ENCODE results near the gene FFAR1. TPM values are rescaled to one million over a fixed set of nuclear protein-coding genes. Genes with fewer than 3 reads are reported as not detected.
"Not testable (repeated sequence)": the region's sequence is repeated elsewhere in the genome, so short reads cannot be mapped to it uniquely, and the experiment has no call there.

The FFAR1 gene
- total and polyA plus RNA-seq, 5 donors = not detected

DNA sequence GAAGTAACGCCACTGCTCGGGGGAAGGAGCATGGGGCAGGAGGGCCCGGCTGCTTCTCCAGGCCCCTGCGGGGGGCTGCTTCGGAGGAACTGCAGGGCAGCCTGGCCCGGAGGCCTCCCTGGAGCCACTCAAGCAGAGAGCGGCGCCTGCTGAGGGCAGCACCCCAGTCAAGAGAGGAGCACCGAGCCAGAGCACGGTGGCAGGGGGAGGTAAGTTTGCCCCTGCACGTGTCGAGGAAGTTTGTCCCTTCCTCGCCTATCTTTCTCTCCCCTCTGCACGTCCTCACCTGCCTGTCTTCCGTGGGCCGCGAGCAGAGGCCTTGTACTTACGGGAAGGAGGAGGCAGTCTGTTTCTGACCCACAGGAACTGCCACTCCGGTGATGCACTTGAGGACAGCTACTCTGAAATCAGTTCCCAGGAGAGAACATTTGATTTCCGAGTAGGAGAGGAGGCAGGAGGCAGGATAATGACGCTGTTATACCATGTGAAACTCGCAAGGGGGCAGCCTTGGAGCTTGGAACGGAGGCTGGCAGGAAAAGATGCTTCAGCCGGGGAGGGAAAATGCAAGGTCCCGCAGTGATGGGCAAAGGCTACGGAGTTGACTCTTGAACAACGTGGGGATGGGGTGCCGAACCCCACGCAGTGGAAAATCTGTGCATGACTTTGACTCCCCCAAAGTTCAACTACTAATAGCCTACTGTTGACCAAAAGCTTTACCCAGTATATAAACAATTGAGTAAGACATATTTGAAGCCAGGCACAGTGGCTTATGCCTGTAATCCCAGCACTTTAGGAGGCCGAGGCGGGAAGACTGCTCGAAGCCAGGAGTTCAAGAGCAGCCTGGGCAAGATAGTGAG, 5.0 kb downstream of the FFAR1 start:
- intact Hi-C loops (cut with DNase I) = loop anchor here (2.0 to 10.0 kb wide), 6 partner anchors 112 to 142 kb away; partner anchors contain the start of gene KRTDAP (in 2 of the 4)
- H3K9me3 ChIP-seq (ENCODE audit: control insufficient read depth, low read length) = no peaks in the 10 kb centered on the region
- H3K4me3 ChIP-seq (ENCODE audit: low read length) = no peak overlapping the region
- no peaks in the 10 kb centered on the region for H3K4me1 ChIP-seq (ENCODE audit: control insufficient read depth, insufficient read depth, low read length)
- ATAC-seq = peak; percentile 58 to 72
- H3K27ac ChIP-seq (ENCODE audit: low read length) = no peak overlapping the region
- no peaks in the 10 kb centered on the region for H3K27me3 ChIP-seq (ENCODE audit: control insufficient read depth, insufficient read depth)
- WGBS = 28% methylated on average over 32 of the region's 32 CpGs
- DNase-seq = peak; percentile 52 to 71 (median 68)

DNA sequence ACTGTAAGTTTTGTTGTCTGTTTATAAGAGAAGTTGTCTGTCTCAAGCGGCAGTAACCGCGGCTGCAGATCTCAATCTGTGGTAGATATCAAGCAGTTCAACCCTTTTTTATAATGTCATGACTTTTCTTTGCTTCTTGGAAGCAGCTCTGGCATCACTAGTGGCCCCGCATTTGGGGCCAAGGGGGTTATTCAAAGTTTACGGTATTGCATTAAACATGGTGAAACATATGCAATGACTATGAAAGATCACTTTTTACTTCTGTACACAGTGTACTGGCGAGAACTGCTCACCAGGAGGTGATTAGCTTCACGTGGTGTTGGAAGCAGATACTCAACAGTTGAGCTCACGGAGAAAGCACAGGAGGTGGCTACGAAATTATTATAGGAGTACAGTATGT, 5.9 kb downstream of the FFAR1 start:
- no peak overlapping the region for H3K27ac ChIP-seq (ENCODE audit: low read length)
- no peaks in the 10 kb centered on the region for H3K9me3 ChIP-seq (ENCODE audit: control insufficient read depth, low read length)
- peak in 1 of 3 donors; percentile 34 for DNase-seq
- intact Hi-C loops (cut with DNase I) = loop anchor here (2.0 to 10.0 kb wide), 6 partner anchors 111 to 141 kb away; partner anchors contain the start of gene KRTDAP (in 2 of the 4)
- 74% methylated on average over 9 of the region's 9 CpGs for WGBS
- H3K4me1 ChIP-seq (ENCODE audit: control insufficient read depth, insufficient read depth, low read length) = no peaks in the 10 kb centered on the region
- no peak overlapping the region for H3K4me3 ChIP-seq (ENCODE audit: low read length)
- H3K27me3 ChIP-seq (ENCODE audit: control insufficient read depth, insufficient read depth) = no peaks in the 10 kb centered on the region
- no peak for ATAC-seq

DNA sequence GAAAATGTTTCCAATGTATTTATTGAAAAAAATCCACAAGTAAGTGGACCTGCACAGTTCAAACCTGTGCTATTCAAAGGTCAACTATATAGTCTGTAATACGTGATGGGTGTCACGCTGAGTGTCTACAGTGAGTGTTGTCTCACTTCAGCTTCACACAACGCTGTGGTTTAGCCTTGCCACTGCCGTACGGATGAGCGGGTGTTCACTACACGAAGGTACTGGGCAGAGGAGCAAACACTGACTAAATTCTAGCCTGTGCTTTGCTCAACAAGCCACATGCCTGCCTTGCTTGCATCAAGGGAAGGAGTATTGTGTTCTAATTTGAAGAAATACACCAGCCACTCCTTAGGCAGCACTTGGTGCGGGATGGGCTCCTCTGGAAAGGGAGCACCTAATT, 7.2 kb downstream of the FFAR1 start:
- intact Hi-C loops (cut with DNase I) = loop anchor here (5.0 to 10.0 kb wide), 4 partner anchors 110 to 140 kb away; partner anchors contain the start of gene KRTDAP (in 2 of the 4)
- H3K27ac ChIP-seq (ENCODE audit: low read length) = no peak overlapping the region
- no peaks in the 10 kb centered on the region for H3K27me3 ChIP-seq (ENCODE audit: control insufficient read depth, insufficient read depth)
- H3K4me1 ChIP-seq (ENCODE audit: control insufficient read depth, insufficient read depth, low read length) = no peaks in the 10 kb centered on the region
- DNase-seq (peak in 1 of 3 donors; percentile 6), ATAC-seq (no peak)
- H3K4me3 ChIP-seq (ENCODE audit: low read length) = no peak overlapping the region
- H3K9me3 ChIP-seq (ENCODE audit: control insufficient read depth, low read length) = no peaks in the 10 kb centered on the region
- WGBS = 88% methylated on average over 8 of the region's 8 CpGs

DNA sequence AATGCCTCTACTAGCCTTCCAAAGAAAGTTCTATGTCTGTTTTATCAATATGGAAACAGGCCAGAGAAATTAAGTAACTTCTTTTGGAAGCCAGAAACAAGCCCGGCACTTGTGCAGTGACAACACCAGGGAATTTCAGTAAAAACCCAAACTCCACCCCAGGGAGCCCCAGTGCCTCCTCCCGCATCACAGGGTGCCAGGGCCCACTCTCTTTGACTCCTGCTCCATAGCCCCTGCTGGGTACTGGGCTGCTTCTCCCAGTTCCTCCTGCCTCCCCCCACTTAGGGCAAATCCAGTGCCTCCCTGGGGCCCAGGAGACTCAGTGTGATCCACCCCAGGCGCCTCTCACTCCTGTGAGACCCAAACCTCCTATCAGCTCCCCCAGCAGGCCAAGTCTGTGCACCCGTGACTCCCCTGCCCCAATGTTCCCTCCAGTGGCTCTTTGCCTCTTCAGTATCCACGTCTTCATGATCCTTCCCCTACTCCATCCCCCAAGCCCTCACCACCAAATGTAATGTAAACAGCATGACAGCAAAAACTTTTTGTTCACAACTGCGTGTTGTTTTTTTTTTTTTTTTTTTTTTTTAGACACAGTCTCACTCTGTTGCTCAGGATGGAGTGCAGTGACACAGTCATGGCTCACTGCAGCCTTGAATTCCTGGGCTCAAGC, 8.2 kb downstream of the FFAR1 start:
- ATAC-seq = no peak
- intact Hi-C loops (cut with DNase I) = loop anchor here in 2 of 4 donors (10.0 kb wide), 2 partner anchors 109 to 139 kb away; partner anchors contain the start of gene KRTDAP (in 1 of the 2)
- WGBS = 49% methylated on average over 6 of the region's 6 CpGs

DNA sequence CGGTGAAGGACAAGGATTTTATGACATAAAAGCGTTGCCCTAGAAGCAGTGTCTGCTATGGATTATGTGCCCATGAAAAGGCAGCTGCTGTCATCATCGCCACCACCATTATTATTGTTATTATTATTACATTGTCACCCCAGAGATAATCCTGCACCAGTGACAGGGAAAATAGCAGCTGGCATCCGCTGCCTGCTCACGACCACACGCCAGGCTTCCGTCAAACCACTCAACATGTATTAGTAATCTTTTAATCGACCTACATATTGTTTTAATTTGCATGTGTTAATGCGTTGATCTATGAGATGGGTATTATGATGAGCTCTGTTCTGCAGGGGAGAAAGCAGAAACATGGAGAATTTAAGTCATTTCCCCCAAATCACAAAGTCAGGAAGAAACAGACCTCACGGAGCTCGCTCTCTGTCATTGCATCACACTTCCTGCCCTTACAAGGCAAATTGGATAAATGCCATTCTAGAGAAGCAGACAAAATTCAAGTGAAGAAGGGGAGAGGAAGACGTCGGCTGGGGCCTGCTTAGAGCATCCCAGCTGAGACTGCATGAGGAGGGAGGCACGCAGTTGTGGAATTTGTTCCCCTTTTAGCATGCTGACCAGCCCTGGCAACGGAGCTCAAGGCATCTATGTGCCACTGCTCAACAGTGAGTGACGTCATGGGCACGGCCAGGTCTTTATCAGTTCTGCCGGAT, 10.3 kb downstream of the FFAR1 start, which contains the start of gene FFAR3:
Gene FFAR3, plus strand, starts transcription at position 594 of the 707 bp plus-strand sequence. CDS start 431 bp downstream, outside the sequence.
- WGBS = 36% methylated on average over 18 of the region's 18 CpGs
- intact Hi-C loops (cut with DNase I) = loop anchor here in 2 of 4 donors (10.0 kb wide), 2 partner anchors 107 to 137 kb away; partner anchors contain the start of gene KRTDAP (in 1 of the 2)
- Histone ChIP-seq H3K4me1 (ENCODE audit: control insufficient read depth, insufficient read depth, low read length) (no peaks in the 10 kb centered on the region), H3K27me3 (ENCODE audit: control insufficient read depth, insufficient read depth) (no peaks in the 10 kb centered on the region), H3K4me3 (ENCODE audit: low read length) (no peak within 1 kb of the TSS), H3K27ac (ENCODE audit: low read length) (no peak within 1 kb of the TSS), H3K9me3 (ENCODE audit: control insufficient read depth, low read length) (no peaks in the 10 kb centered on the region)
- DNase-seq (peak; percentile 55 to 70 (median 65)), ATAC-seq (peak; percentile 56 to 69)

More for the DNA sequence above, 8.2 kb downstream of the FFAR1 start:
- no peaks in the 10 kb centered on the region for H3K9me3 ChIP-seq (ENCODE audit: control insufficient read depth, low read length)
- H3K27ac ChIP-seq (ENCODE audit: low read length) = no peak overlapping the region
- H3K27me3 ChIP-seq (ENCODE audit: control insufficient read depth, insufficient read depth) = no peaks in the 10 kb centered on the region
- DNase-seq = peak in 1 of 3 donors; percentile 15
- no peaks in the 10 kb centered on the region for H3K4me1 ChIP-seq (ENCODE audit: control insufficient read depth, insufficient read depth, low read length)
- no peak overlapping the region for H3K4me3 ChIP-seq (ENCODE audit: low read length)

DNA sequence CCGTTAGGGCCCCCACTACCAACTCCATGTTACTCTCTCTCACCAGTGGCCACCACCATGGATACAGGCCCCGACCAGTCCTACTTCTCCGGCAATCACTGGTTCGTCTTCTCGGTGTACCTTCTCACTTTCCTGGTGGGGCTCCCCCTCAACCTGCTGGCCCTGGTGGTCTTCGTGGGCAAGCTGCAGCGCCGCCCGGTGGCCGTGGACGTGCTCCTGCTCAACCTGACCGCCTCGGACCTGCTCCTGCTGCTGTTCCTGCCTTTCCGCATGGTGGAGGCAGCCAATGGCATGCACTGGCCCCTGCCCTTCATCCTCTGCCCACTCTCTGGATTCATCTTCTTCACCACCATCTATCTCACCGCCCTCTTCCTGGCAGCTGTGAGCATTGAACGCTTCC, 11.1 kb downstream of the FFAR1 start:
- WGBS = 79% methylated on average over 11 of the region's 16 CpGs
- H3K27me3 ChIP-seq (ENCODE audit: control insufficient read depth, insufficient read depth); ATAC-seq; H3K9me3 ChIP-seq (ENCODE audit: control insufficient read depth, low read length); H3K27ac ChIP-seq (ENCODE audit: low read length); H3K4me1 ChIP-seq (ENCODE audit: control insufficient read depth, insufficient read depth, low read length); DNase-seq; H3K4me3 ChIP-seq (ENCODE audit: low read length): not testable (repeated sequence)
- intact Hi-C loops (cut with DNase I) = loop anchor here in 2 of 4 donors (10.0 kb wide), 2 partner anchors 106 to 136 kb away; partner anchors contain the start of gene KRTDAP (in 1 of the 2)

DNA sequence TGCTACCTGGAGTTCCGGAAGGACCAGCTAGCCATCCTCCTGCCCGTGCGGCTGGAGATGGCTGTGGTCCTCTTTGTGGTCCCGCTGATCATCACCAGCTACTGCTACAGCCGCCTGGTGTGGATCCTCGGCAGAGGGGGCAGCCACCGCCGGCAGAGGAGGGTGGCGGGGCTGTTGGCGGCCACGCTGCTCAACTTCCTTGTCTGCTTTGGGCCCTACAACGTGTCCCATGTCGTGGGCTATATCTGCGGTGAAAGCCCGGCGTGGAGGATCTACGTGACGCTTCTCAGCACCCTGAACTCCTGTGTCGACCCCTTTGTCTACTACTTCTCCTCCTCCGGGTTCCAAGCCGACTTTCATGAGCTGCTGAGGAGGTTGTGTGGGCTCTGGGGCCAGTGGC, 11.7 kb downstream of the FFAR1 start:
- not testable (repeated sequence) for H3K27ac ChIP-seq (ENCODE audit: low read length); H3K27me3 ChIP-seq (ENCODE audit: control insufficient read depth, insufficient read depth); H3K4me1 ChIP-seq (ENCODE audit: control insufficient read depth, insufficient read depth, low read length); DNase-seq; ATAC-seq; H3K9me3 ChIP-seq (ENCODE audit: control insufficient read depth, low read length); H3K4me3 ChIP-seq (ENCODE audit: low read length)
- intact Hi-C loops (cut with DNase I) = loop anchor here in 2 of 4 donors (10.0 kb wide), 2 partner anchors 105 to 135 kb away; partner anchors contain the start of gene KRTDAP (in 1 of the 2)
- 87% methylated on average over 20 of the region's 21 CpGs for WGBS

DNA sequence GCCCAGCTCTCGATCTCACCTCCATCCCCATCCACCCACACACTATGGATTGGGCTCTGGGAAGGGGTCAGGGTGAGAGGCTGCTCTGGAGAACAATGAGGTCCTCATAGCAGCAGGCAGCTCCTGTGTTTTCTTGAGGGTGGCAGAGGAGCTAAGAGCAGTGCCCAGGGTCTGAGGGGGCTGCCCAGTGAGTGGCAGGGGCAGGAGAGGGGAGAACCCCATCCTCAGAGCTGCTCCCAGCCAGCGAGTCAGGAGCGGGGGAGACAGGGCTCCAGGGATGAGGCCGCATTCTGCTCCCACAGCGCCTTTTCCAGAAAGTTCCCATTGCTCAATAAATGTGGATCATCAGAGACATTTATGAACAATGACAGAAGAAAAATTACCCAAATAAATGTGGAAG, 12.4 kb downstream of the FFAR1 start:
- H3K4me3 ChIP-seq (ENCODE audit: low read length); H3K27me3 ChIP-seq (ENCODE audit: control insufficient read depth, insufficient read depth); ATAC-seq; H3K27ac ChIP-seq (ENCODE audit: low read length); H3K4me1 ChIP-seq (ENCODE audit: control insufficient read depth, insufficient read depth, low read length); DNase-seq; intact Hi-C loops (cut with DNase I); H3K9me3 ChIP-seq (ENCODE audit: control insufficient read depth, low read length): not testable (repeated sequence)
- WGBS = 91% methylated on average over 4 of the region's 5 CpGs

DNA sequence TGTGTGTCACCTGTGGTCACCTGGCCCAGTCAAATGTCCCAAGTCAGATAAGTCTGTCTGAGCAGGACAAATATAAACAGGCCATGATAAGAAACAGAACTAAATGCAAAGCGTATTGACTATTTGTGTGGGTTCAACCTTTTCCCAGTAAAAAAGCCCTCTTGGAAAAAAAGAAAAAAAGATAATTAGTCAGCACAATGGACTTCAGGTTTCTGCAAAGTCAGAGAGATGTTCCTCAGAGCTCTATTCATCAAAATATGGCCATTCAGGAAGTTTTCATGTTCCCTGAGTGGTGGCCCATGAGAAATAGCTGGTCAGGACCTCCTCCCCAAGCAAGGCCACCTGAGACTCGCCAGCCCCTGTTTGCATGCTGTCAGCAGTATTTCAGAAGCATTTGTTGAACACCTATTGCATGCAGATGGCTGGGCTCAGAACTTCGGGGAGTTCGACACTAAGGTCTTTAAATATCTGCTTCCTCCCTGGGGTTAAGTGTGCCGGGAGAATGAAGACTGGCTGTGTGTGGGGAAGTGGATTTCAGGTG, 13.2 kb downstream of the FFAR1 start:
- no peak for ATAC-seq
- intact Hi-C loops (cut with DNase I) = no loop called here
- Histone ChIP-seq H3K27me3 (ENCODE audit: control insufficient read depth, insufficient read depth) (no peaks in the 10 kb centered on the region), H3K27ac (ENCODE audit: low read length) (no peak overlapping the region), H3K4me3 (ENCODE audit: low read length) (no peak overlapping the region), H3K9me3 (ENCODE audit: control insufficient read depth, low read length) (no peaks in the 10 kb centered on the region), H3K4me1 (ENCODE audit: control insufficient read depth, insufficient read depth, low read length) (no peaks in the 10 kb centered on the region)
- DNase-seq = no peak
- WGBS = 46% methylated on average over 5 of the region's 5 CpGs

Data from right cardiac atrium (tissue), 5 donors.